Neural cell (in vitro differentiated cells): ENCODE measurements around the gene TLR6. TPM values are rescaled to one million over a fixed set of nuclear protein-coding genes. Genes with fewer than 3 reads are reported as not detected.

ENCODE experiments used
- H2AFZ ChIP-seq: fragments of 200-600, 300-800 bp; sonication (generic), shearing (Covaris generic); 2 replicates; pipeline ENCODE4 v1.6.0; 2014; ENCODE audit warnings: low read depth, mild to moderate bottlenecking, antibody characterized with exemption, low read length, moderate library complexity
- H3F3A ChIP-seq: fragments of 200-600 bp; shearing (Covaris generic); 2 replicates; pipeline ENCODE4 v1.6.1; 2016; ENCODE audit warnings: mild to moderate bottlenecking, moderate library complexity, mixed read lengths, antibody characterized with exemption, low read length; ENCODE audit not compliant: insufficient read depth, poor library complexity, severe bottlenecking
- H3K27ac ChIP-seq: fragments of 200-600, 300-800 bp; sonication (generic), shearing (Covaris generic); 2 replicates; pipeline ENCODE4 v1.5.1; 2014; ENCODE audit warnings: mild to moderate bottlenecking, low read length, moderate library complexity
- H3K27me3 ChIP-seq: fragments of 300-800, 200-600 bp; sonication (generic), shearing (Covaris generic); 2 replicates; pipeline ENCODE4 v1.6.0; 2014; ENCODE audit warnings: mild to moderate bottlenecking, low read depth, low read length, moderate library complexity; ENCODE audit not compliant: insufficient read depth
- H3K36me3 ChIP-seq: fragments of 300-800, 200-600 bp; sonication (generic), shearing (Covaris generic); 2 replicates; pipeline ENCODE4 v1.5.1; 2014; ENCODE audit warnings: mild to moderate bottlenecking, antibody characterized with exemption, low read length, moderate library complexity; ENCODE audit not compliant: insufficient read depth
- H3K4me2 ChIP-seq: fragments of 300-800, 200-600 bp; sonication (generic), shearing (Covaris generic); 2 replicates; pipeline ENCODE4 v1.6.0; 2014; ENCODE audit warnings: mild to moderate bottlenecking, low read length
- H3K4me3 ChIP-seq: fragments of 300-800, 200-600 bp; sonication (generic), shearing (Covaris generic); 2 replicates; pipeline ENCODE4 v1.5.1; 2014; ENCODE audit warnings: mild to moderate bottlenecking, low read length, moderate library complexity
- H3K79me2 ChIP-seq: fragments of 200-600 bp; shearing (Covaris generic); replicated peaks from 2 replicates; pipeline ENCODE4 v1.6.0; 2014; ENCODE audit warnings: mild to moderate bottlenecking, low read length, moderate library complexity; ENCODE audit not compliant: insufficient read depth
- H3K9ac ChIP-seq: fragments of 300-800, 200-600 bp; sonication (generic), shearing (Covaris generic); 2 replicates; pipeline ENCODE4 v1.6.1; 2016; ENCODE audit warnings: mild to moderate bottlenecking, low read length, mixed read lengths
- H3K9me2 ChIP-seq: fragments of 200-600 bp; shearing (Covaris generic); 2 replicates; pipeline ENCODE4 v1.6.1; 2016; ENCODE audit warnings: mild to moderate bottlenecking, low read length, mixed read lengths; ENCODE audit not compliant: insufficient read depth
- H3K9me3 ChIP-seq: fragments of 200-600, 300-800 bp; sonication (generic), shearing (Covaris generic); 2 replicates; pipeline ENCODE4 v1.6.1; 2016; ENCODE audit warnings: mild to moderate bottlenecking, mixed run types, low read length, moderate library complexity, mixed read lengths
- H4K20me1 ChIP-seq: fragments of 200-600 bp; shearing (Covaris generic); 2 replicates; pipeline ENCODE4 v1.6.1; 2016; ENCODE audit warnings: mild to moderate bottlenecking, mixed run types; ENCODE audit not compliant: insufficient read depth
- EP300 ChIP-seq: fragments of 450-650 bp; conservative IDR thresholded peaks from 2 replicates; pipeline ENCODE4 v1.6.1; 2014; ENCODE audit warnings: antibody characterized with exemption, mild to moderate bottlenecking, moderate library complexity; ENCODE audit not compliant: poor library complexity, severe bottlenecking
- EZH2 ChIP-seq: fragments of 200-600, 300-800 bp; shearing (Covaris generic), sonication (generic); IDR thresholded peaks from 2 replicates; pipeline ENCODE4 v1.6.1; 2014; ENCODE audit warnings: antibody characterized with exemption, low read length, borderline replicate concordance, mild to moderate bottlenecking; ENCODE audit not compliant: insufficient read depth, poor library complexity, severe bottlenecking
- MXI1 ChIP-seq: fragments of 450-650 bp; conservative IDR thresholded peaks from 2 replicates; pipeline ENCODE4 v1.6.1; 2014; ENCODE audit warnings: antibody characterized with exemption, mild to moderate bottlenecking; ENCODE audit not compliant: poor library complexity, severe bottlenecking
- POLR2AphosphoS5 ChIP-seq: IDR thresholded peaks from 2 replicates; pipeline ENCODE4 v1.6.1; 2012
- RAD21 ChIP-seq: fragments of 450-650 bp; conservative IDR thresholded peaks from 2 replicates; pipeline ENCODE4 v1.6.1; 2014; ENCODE audit warnings: antibody characterized with exemption, mild to moderate bottlenecking, moderate library complexity
- SMC3 ChIP-seq: fragments of 450-650 bp; conservative IDR thresholded peaks from 2 replicates; pipeline ENCODE4 v1.6.1; 2014; ENCODE audit warnings: antibody characterized with exemption, mild to moderate bottlenecking, moderate library complexity; ENCODE audit not compliant: poor library complexity
- TAF1 ChIP-seq: IDR thresholded peaks from 2 replicates; pipeline ENCODE4 v1.6.1; 2012; ENCODE audit warnings: low read depth
- polyA plus RNA-seq: library from polyadenylated mRNA; depleted of rRNA; stranded (reverse); fragments of >200 nt; gene quantifications from 2 replicates; pipeline ENCODE4 v1.2.3, GENCODE V29; 2014
- TF ChIP-seq, protein P1 (sequence below): fragments of 450-650 bp; IDR thresholded peaks from 2 replicates; pipeline ENCODE4 v1.5.1; 2014; ENCODE audit warnings: antibody characterized with exemption, mild to moderate bottlenecking, moderate library complexity; ENCODE audit not compliant: poor library complexity, severe bottlenecking
- TF ChIP-seq, protein P2 (sequence below): IDR thresholded peaks from 2 replicates; pipeline ENCODE4 v1.6.1; 2012; ENCODE audit warnings: borderline replicate concordance

TLR6 gene
- polyA plus RNA-seq, 1 donor from 2014 or later = not detected

DNA sequence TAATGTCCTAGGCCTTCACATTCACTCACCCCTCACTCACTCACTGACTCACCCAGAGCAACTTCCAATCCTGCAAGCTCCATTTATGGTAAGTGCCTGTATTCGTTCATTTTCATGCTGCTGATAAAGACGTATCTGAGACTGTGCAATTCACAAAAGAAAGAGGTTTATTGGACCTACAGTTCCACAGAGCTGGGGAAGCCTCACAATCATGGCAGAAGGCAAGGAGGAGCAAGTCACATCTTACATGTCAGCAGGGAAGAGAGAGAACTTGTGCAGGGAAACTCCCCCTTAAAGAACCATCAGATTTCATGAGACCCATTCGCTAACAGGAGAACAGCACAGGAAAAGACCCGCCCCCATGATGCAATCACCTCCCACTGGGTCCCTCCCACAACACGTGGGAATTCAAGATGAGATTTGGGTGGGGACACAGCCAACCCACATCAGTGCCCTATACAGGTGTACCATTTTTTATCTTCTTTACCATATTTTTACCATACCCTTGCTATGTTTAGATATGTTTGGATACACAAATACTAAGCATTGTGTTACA, 33.8 kb downstream of the TLR6 start:
- TF ChIP-seq, protein P1, sequence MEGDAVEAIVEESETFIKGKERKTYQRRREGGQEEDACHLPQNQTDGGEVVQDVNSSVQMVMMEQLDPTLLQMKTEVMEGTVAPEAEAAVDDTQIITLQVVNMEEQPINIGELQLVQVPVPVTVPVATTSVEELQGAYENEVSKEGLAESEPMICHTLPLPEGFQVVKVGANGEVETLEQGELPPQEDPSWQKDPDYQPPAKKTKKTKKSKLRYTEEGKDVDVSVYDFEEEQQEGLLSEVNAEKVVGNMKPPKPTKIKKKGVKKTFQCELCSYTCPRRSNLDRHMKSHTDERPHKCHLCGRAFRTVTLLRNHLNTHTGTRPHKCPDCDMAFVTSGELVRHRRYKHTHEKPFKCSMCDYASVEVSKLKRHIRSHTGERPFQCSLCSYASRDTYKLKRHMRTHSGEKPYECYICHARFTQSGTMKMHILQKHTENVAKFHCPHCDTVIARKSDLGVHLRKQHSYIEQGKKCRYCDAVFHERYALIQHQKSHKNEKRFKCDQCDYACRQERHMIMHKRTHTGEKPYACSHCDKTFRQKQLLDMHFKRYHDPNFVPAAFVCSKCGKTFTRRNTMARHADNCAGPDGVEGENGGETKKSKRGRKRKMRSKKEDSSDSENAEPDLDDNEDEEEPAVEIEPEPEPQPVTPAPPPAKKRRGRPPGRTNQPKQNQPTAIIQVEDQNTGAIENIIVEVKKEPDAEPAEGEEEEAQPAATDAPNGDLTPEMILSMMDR = no peak
- TF ChIP-seq EP300 (no peak), MXI1 (no peak), TAF1 (no peak), POLR2AphosphoS5 (no peak), SMC3 (no peak)
- Histone ChIP-seq H3K79me2 (no peaks in the 10 kb centered on the region), H3K9ac (no peak overlapping the region), H4K20me1 (no peaks in the 10 kb centered on the region), H3K4me3 (no peak overlapping the region), H3K36me3 (no peaks in the 10 kb centered on the region), H3K4me2 (no peak overlapping the region), H3K9me3 (no peaks in the 10 kb centered on the region), H3K27me3 (no peaks in the 10 kb centered on the region), H2AFZ (no peak overlapping the region), H3K27ac (no peak overlapping the region), H3K9me2 (no peaks in the 10 kb centered on the region), H3F3A (no peaks in the 10 kb centered on the region)

DNA sequence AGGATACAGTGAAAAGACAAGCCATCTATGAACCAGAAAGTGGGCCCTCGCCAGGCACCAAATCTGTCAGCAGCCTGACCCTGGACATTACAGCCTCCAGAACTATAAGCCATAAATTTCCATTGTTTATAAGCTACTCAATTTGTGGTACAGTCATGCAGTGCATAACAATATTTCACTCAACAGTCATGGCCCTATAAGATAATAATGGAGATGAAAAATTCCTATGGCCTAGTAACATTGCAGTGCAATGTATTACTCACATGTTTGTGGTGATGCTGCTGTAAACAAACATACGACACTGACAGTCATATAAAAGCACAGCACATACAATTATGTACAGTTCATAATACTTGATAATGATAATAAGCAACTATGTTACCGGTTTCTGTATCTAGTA, 34.9 kb downstream of the TLR6 start:
- Histone ChIP-seq H3K9ac (no peak overlapping the region), H3K27ac (no peak overlapping the region), H3K27me3 (no peaks in the 10 kb centered on the region), H2AFZ (no peak overlapping the region), H3K9me2 (no peaks in the 10 kb centered on the region), H3K9me3 (no peaks in the 10 kb centered on the region), H4K20me1 (no peaks in the 10 kb centered on the region), H3K4me3 (no peak overlapping the region), H3K79me2 (no peaks in the 10 kb centered on the region), H3K36me3 (no peaks in the 10 kb centered on the region), H3F3A (no peaks in the 10 kb centered on the region), H3K4me2 (no peak overlapping the region)
- TF ChIP-seq EP300 = no peak

DNA sequence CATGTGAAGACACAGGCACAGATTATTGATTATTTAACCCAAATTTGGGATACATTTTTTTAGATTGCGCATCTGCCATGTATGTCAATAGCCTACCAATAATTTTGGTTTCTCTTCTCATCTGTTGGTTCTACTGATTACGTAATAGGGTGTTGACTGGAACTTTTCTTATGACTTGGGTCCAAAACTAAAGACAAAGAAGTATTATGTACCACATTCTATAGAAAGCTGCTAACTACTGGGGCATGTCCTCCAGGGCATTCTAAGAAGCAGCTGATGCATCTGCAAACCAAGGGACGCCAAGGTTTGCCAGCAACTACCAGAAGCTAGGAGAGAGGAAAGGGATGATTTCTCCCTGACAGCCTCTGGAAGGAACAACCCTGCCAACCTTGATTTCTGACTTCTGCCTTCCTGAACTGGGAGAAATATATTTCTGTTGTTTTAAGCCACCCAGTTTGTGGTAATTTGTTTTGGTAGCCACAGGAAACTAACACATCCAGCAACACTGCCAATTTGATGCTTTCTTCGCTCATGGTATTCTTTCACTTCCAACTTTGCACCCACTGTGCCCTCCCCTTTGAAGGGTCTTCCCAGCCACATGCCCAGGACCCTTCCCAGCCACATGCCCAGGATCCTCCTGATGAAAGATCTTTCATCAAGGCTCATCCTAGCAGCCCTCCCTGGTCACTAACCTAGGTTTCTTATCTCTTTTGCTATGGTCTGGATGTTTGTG, 36.1 kb downstream of the TLR6 start:
- H3K27me3 ChIP-seq = no peaks in the 10 kb centered on the region
- H3F3A ChIP-seq = no peaks in the 10 kb centered on the region
- H4K20me1 ChIP-seq = no peaks in the 10 kb centered on the region
- H3K36me3 ChIP-seq = no peaks in the 10 kb centered on the region
- H3K9ac ChIP-seq = no peak overlapping the region
- no peak for TF ChIP-seq SMC3
- H3K9me2 ChIP-seq = no peaks in the 10 kb centered on the region
- H3K27ac ChIP-seq = no peak overlapping the region
- no peak overlapping the region for H3K4me3 ChIP-seq
- no peaks in the 10 kb centered on the region for H3K9me3 ChIP-seq
- no peak overlapping the region for H3K4me2 ChIP-seq
- H3K79me2 ChIP-seq = no peaks in the 10 kb centered on the region
- H2AFZ ChIP-seq = no peak overlapping the region

DNA sequence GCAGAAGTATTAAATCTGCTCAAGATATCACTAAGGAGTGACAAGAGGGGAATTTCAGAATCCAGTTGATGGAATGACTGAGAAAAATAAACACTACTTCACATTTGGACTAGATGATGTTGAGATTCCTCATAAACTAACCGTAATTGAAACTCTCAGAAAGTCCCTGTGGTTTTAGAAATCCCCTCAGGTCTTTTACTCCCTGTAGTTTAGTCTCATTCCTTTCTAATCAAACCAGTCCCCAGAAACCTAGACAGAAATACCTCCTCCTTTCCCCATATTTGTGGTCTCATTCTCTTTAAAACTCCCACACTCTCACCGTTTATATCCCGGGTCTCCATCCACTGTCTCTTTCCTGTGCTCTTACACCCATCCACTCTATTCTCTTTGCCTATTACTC, 37.0 kb downstream of the TLR6 start:
- Histone ChIP-seq H4K20me1 (no peaks in the 10 kb centered on the region), H3K9me3 (no peaks in the 10 kb centered on the region), H3K27me3 (no peaks in the 10 kb centered on the region), H3K4me3 (no peak overlapping the region), H3K36me3 (no peaks in the 10 kb centered on the region), H3K27ac (no peak overlapping the region), H3K9me2 (no peaks in the 10 kb centered on the region), H3K79me2 (no peaks in the 10 kb centered on the region), H3F3A (no peaks in the 10 kb centered on the region), H3K9ac (no peak overlapping the region), H3K4me2 (no peak overlapping the region), H2AFZ (no peak overlapping the region)
- TF ChIP-seq SMC3 (no peak), MXI1 (no peak), EP300 (no peak), TAF1 (no peak), POLR2AphosphoS5 (no peak), RAD21 (no peak), EZH2 (no peak)
- TF ChIP-seq, protein P1 = no peak
- TF ChIP-seq, protein P2, sequence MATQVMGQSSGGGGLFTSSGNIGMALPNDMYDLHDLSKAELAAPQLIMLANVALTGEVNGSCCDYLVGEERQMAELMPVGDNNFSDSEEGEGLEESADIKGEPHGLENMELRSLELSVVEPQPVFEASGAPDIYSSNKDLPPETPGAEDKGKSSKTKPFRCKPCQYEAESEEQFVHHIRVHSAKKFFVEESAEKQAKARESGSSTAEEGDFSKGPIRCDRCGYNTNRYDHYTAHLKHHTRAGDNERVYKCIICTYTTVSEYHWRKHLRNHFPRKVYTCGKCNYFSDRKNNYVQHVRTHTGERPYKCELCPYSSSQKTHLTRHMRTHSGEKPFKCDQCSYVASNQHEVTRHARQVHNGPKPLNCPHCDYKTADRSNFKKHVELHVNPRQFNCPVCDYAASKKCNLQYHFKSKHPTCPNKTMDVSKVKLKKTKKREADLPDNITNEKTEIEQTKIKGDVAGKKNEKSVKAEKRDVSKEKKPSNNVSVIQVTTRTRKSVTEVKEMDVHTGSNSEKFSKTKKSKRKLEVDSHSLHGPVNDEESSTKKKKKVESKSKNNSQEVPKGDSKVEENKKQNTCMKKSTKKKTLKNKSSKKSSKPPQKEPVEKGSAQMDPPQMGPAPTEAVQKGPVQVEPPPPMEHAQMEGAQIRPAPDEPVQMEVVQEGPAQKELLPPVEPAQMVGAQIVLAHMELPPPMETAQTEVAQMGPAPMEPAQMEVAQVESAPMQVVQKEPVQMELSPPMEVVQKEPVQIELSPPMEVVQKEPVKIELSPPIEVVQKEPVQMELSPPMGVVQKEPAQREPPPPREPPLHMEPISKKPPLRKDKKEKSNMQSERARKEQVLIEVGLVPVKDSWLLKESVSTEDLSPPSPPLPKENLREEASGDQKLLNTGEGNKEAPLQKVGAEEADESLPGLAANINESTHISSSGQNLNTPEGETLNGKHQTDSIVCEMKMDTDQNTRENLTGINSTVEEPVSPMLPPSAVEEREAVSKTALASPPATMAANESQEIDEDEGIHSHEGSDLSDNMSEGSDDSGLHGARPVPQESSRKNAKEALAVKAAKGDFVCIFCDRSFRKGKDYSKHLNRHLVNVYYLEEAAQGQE = no peak
